ENCODE data around the gene BRD9.
"Not testable (repeated sequence)": the region's sequence is repeated elsewhere in the genome, so short reads cannot be mapped to it uniquely, and the experiment has no call there.

The BRD9 gene

DNA sequence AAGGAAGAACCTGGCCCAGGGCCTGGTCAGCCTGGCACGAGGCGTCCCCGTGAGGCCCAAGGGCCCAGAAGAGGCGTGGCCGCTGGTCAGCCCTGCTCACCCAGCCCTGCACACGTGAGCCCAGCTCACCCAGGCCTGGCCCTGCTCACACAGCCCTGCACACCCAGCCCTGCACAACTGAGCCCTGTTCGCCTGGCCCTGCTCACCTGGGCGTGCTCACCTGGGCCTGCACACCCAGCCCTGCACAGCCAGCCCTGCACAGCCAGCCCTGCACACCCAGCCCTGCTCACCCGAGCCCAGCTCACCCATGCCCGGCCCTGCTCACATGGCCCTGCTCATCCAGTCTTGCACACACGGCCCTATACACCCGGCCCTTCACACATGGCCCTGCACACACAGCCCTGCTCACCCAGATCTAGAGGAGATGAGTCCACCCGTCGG lies 43.9 kb downstream of the BRD9 start:
- Histone ChIP-seq H4K20me1 (ENCODE audit: insufficient read depth) (no peaks in the 10 kb centered on the region), H3K79me2 (ENCODE audit: insufficient read depth, low read depth) (no peaks in the 10 kb centered on the region), H3K9ac (no peak overlapping the region), H3K27ac (no peak overlapping the region), H2AFZ (ENCODE audit: low read depth) (no peak overlapping the region), H3K27me3 (ENCODE audit: insufficient read depth, low read depth) (peaks cover 17% of the 10 kb centered on the region), H3K4me3 (IDR thresholded peaks at IDR 0.05; ENCODE audit: insufficient read depth, low read depth, low read length) (no peak overlapping the region), H3K4me1 (ENCODE audit: low read depth, poor library complexity, severe bottlenecking) (no peaks in the 10 kb centered on the region), H3K36me3 (ENCODE audit: insufficient read depth) (no peaks in the 10 kb centered on the region), H3K4me2 (no peak overlapping the region)
- TF ChIP-seq CTCF (conservative IDR thresholded peaks at IDR 0.05; ENCODE audit: low read depth, low read length) = no peak

GRCh38 chr5:847736-848135 lies 44.9 kb downstream of the BRD9 start:
- not testable (repeated sequence) for H3K79me2 ChIP-seq (ENCODE audit: insufficient read depth, low read depth); H3K4me2 ChIP-seq; H3K9ac ChIP-seq; H3K27ac ChIP-seq; H3K4me3 ChIP-seq (IDR thresholded peaks at IDR 0.05; ENCODE audit: insufficient read depth, low read depth, low read length); H2AFZ ChIP-seq (ENCODE audit: low read depth); H3K4me1 ChIP-seq (ENCODE audit: low read depth, poor library complexity, severe bottlenecking); H3K36me3 ChIP-seq (ENCODE audit: insufficient read depth); H4K20me1 ChIP-seq (ENCODE audit: insufficient read depth)
- peaks cover 11% of the 10 kb centered on the region for H3K27me3 ChIP-seq (ENCODE audit: insufficient read depth, low read depth)

GRCh38 chr5:847212-847611 lies 45.4 kb downstream of the BRD9 start:
- not testable (repeated sequence) for H3K4me1 ChIP-seq (ENCODE audit: low read depth, poor library complexity, severe bottlenecking); H2AFZ ChIP-seq (ENCODE audit: low read depth); H3K27me3 ChIP-seq (ENCODE audit: insufficient read depth, low read depth); H3K9ac ChIP-seq; H3K27ac ChIP-seq; H4K20me1 ChIP-seq (ENCODE audit: insufficient read depth); H3K36me3 ChIP-seq (ENCODE audit: insufficient read depth); H3K79me2 ChIP-seq (ENCODE audit: insufficient read depth, low read depth); H3K4me2 ChIP-seq; H3K4me3 ChIP-seq (IDR thresholded peaks at IDR 0.05; ENCODE audit: insufficient read depth, low read depth, low read length)

DNA sequence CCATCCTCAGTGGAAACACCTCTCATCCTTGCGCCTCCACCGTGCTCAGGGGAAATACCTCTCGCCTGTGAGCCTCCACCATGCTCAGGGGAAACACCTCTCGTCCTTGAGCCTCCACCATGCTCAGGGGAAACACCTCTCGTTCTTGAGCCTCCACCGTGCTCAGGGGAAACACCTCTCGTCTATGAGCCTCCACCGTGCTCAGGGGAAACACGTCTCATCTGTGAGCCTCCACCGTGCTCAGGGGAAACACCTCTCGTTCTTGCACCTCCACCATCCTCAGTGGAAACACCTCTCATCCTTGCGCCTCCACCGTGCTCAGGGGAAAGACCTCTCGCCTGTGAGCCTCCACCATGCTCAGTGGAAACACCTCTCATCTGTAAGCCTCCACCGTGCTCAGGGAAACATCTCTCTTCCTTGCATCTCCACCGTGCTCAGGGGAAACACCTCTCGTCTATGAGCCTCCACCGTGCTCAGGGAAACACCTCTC lies 46.0 kb downstream of the BRD9 start:
- not testable (repeated sequence) for H3K4me3 ChIP-seq (IDR thresholded peaks at IDR 0.05; ENCODE audit: insufficient read depth, low read depth, low read length); H3K27ac ChIP-seq

DNA sequence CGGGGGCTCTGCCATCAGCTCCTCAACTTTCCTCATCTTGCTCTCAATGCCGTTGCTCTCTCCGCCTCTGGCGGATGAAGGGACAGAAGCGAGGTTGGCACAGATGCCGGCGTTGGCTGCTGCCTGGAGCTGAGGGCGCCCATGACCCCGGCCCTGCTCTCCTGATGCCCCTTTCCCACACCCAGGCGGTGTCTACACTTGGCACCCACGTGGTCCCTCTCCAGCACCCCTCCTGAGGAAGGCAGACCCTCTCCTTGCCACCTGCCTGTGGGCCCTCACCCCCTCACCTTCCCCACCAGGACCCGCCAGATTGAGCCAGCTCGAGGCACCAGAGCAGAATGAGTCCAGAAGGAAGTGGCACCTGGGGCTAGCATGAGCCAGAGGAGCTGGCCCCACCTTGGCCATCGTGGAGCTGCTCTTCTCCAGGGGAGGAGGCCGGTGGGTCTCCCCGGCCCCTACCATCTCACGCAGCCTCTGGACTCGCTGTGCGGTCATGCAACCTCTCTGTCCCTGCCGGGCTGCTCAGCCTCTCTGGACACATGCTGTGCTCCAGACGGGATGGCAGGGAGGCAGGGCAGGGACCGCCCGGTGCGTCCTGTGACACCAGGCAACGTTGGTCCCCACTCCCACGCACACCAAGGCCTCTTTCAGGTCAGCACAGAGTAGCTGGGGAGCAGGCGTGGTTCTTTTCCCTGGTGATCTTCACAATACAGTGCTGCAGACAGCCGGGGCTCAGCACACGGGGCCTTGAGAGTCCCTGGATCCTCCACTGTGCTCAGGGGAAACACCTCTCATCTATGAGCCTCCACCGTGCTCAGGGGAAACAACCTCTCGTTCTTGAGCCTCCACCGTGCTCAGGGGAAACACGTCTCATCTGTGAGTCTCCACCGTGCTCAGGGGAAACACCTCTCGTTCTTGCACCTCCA lies 46.7 kb downstream of the BRD9 start:
- not testable (repeated sequence) for H3K4me3 ChIP-seq (IDR thresholded peaks at IDR 0.05; ENCODE audit: insufficient read depth, low read depth, low read length); H4K20me1 ChIP-seq (ENCODE audit: insufficient read depth); H2AFZ ChIP-seq (ENCODE audit: low read depth); H3K79me2 ChIP-seq (ENCODE audit: insufficient read depth, low read depth); H3K36me3 ChIP-seq (ENCODE audit: insufficient read depth); H3K27ac ChIP-seq; H3K27me3 ChIP-seq (ENCODE audit: insufficient read depth, low read depth); H3K4me1 ChIP-seq (ENCODE audit: low read depth, poor library complexity, severe bottlenecking); H3K4me2 ChIP-seq; H3K9ac ChIP-seq

More for the DNA sequence above, 46.0 kb downstream of the BRD9 start:
- H2AFZ ChIP-seq (ENCODE audit: low read depth); H3K9ac ChIP-seq; H3K79me2 ChIP-seq (ENCODE audit: insufficient read depth, low read depth); H3K4me1 ChIP-seq (ENCODE audit: low read depth, poor library complexity, severe bottlenecking); H3K4me2 ChIP-seq; H3K36me3 ChIP-seq (ENCODE audit: insufficient read depth); H3K27me3 ChIP-seq (ENCODE audit: insufficient read depth, low read depth); H4K20me1 ChIP-seq (ENCODE audit: insufficient read depth): not testable (repeated sequence)

- not testable (repeated sequence) for H3K27me3 ChIP-seq (ENCODE audit: insufficient read depth, low read depth); H2AFZ ChIP-seq (ENCODE audit: low read depth); H4K20me1 ChIP-seq (ENCODE audit: insufficient read depth); H3K4me1 ChIP-seq (ENCODE audit: low read depth, poor library complexity, severe bottlenecking); H3K27ac ChIP-seq; H3K9ac ChIP-seq; H3K4me2 ChIP-seq; H3K36me3 ChIP-seq (ENCODE audit: insufficient read depth); H3K4me3 ChIP-seq (IDR thresholded peaks at IDR 0.05; ENCODE audit: insufficient read depth, low read depth, low read length); H3K79me2 ChIP-seq (ENCODE audit: insufficient read depth, low read depth)
Observed at GRCh38 chr5:845031-845675, 47.4 kb downstream of the BRD9 start.

DNA sequence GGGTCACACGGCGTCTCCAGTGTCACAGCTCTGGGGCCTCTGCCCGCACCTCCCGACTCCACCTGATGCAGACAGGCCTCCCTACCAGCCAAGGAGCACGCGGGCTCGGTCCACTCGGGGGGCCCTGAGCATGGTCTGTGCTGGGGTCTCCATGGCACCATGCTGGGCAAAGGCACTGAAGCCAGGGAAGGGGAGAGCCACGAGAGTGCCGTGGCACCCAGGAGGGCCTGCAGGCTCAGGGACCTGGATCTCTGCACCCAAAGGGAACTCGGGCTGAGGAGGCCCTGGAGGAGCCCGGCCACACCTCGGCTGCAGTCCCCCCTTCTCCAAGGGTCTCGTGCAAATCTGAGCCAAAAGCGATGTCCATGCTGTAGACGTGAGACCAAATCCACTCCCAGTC lies 48.2 kb downstream of the BRD9 start:
- H3K79me2 ChIP-seq (ENCODE audit: insufficient read depth, low read depth); H3K4me2 ChIP-seq; H3K4me1 ChIP-seq (ENCODE audit: low read depth, poor library complexity, severe bottlenecking); H2AFZ ChIP-seq (ENCODE audit: low read depth); H3K9ac ChIP-seq; H4K20me1 ChIP-seq (ENCODE audit: insufficient read depth); H3K36me3 ChIP-seq (ENCODE audit: insufficient read depth); H3K4me3 ChIP-seq (IDR thresholded peaks at IDR 0.05; ENCODE audit: insufficient read depth, low read depth, low read length); H3K27me3 ChIP-seq (ENCODE audit: insufficient read depth, low read depth); H3K27ac ChIP-seq: not testable (repeated sequence)

DNA sequence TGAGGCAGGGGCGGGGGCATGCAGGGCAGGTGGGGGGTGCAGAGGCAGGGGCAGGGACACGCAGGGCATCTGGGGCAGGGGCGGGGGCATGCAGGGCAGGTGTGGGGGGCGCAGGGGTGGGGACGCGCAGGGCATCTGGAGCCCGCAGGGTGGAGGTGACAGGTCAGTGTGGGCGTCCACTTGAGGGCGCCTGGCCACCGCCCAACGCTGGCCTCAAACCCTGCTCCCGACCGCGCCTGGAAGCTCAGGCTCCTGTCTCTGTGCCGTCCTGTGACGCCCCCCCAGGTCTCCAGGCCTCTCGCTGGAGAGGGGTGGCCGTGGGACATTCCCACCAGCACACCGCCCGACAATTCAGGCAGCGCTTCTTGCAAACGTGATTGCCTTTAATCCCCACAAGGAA lies 48.7 kb downstream of the BRD9 start:
- H3K36me3 ChIP-seq (ENCODE audit: insufficient read depth); H3K27ac ChIP-seq; H3K4me2 ChIP-seq; H3K79me2 ChIP-seq (ENCODE audit: insufficient read depth, low read depth); H3K4me1 ChIP-seq (ENCODE audit: low read depth, poor library complexity, severe bottlenecking); H3K27me3 ChIP-seq (ENCODE audit: insufficient read depth, low read depth); H3K4me3 ChIP-seq (IDR thresholded peaks at IDR 0.05; ENCODE audit: insufficient read depth, low read depth, low read length); H4K20me1 ChIP-seq (ENCODE audit: insufficient read depth); H3K9ac ChIP-seq; H2AFZ ChIP-seq (ENCODE audit: low read depth): not testable (repeated sequence)

GRCh38 chr5:843371-843770 lies 49.2 kb downstream of the BRD9 start:
- not testable (repeated sequence) for H3K4me2 ChIP-seq; H3K79me2 ChIP-seq (ENCODE audit: insufficient read depth, low read depth); H3K27me3 ChIP-seq (ENCODE audit: insufficient read depth, low read depth); H3K27ac ChIP-seq; H4K20me1 ChIP-seq (ENCODE audit: insufficient read depth); H3K9ac ChIP-seq; H3K4me3 ChIP-seq (IDR thresholded peaks at IDR 0.05; ENCODE audit: insufficient read depth, low read depth, low read length); H3K36me3 ChIP-seq (ENCODE audit: insufficient read depth); H2AFZ ChIP-seq (ENCODE audit: low read depth); H3K4me1 ChIP-seq (ENCODE audit: low read depth, poor library complexity, severe bottlenecking)

Data from KMS-11 (cell line).